RWPE2 (cell line): Measurements from ENCODE around the gene COL27A1.
A peak's percentile ranks its signal among the peaks of the same experiment; 100 is the strongest.

ENCODE experiments used
- ATAC-seq: fragments of 200-7000 bp; cut with Tn5 transposase; 3 replicates; pipeline ENCODE4 v1.9.1; 2021; ENCODE audit warnings: low read depth
- DNase-seq: peaks from one replicate; pipeline ENCODE4 v3.0.0-alpha.2; 2020; ENCODE audit warnings: low spot score
- H3K27ac ChIP-seq: fragments of 450-650 bp; 2 replicates; pipeline ENCODE4 v1.5.1; 2017; ENCODE audit warnings: mild to moderate bottlenecking; ENCODE audit not compliant: poor library complexity, severe bottlenecking
- H3K27me3 ChIP-seq: fragments of 250-450 bp; sonication (Bioruptor Pico); 2 replicates; pipeline ENCODE4 v1.5.1; 2021; ENCODE audit warnings: mild to moderate bottlenecking, moderate library complexity; ENCODE audit not compliant: insufficient read depth, poor library complexity, severe bottlenecking
- H3K36me3 ChIP-seq: fragments of 250-450 bp; sonication (Bioruptor Pico); 2 replicates; pipeline ENCODE4 v1.5.1; 2020; ENCODE audit warnings: low read depth, mild to moderate bottlenecking, moderate library complexity
- H3K4me1 ChIP-seq: fragments of 250-450 bp; sonication (Bioruptor Pico); 2 replicates; pipeline ENCODE4 v1.5.1; 2021; ENCODE audit warnings: mild to moderate bottlenecking, moderate library complexity; ENCODE audit not compliant: insufficient read depth, poor library complexity, severe bottlenecking
- H3K4me3 ChIP-seq: fragments of 250-450 bp; sonication (Bioruptor Pico); 2 replicates; pipeline ENCODE4 v1.5.1; 2021; ENCODE audit warnings: mild to moderate bottlenecking, moderate library complexity; ENCODE audit not compliant: severe bottlenecking
- H3K9me3 ChIP-seq: fragments of 250-450 bp; sonication (Bioruptor Pico); 2 replicates; pipeline ENCODE4 v1.5.1; 2021; ENCODE audit warnings: mild to moderate bottlenecking, moderate library complexity; ENCODE audit not compliant: severe bottlenecking
- TF ChIP-seq, protein P1 (sequence below): fragments of 450-650 bp; IDR thresholded peaks from one replicate; pipeline ENCODE4 v1.5.1; 2017; ENCODE audit warnings: mild to moderate bottlenecking, moderate library complexity; ENCODE audit not compliant: poor library complexity, severe bottlenecking

COL27A1 gene

DNA sequence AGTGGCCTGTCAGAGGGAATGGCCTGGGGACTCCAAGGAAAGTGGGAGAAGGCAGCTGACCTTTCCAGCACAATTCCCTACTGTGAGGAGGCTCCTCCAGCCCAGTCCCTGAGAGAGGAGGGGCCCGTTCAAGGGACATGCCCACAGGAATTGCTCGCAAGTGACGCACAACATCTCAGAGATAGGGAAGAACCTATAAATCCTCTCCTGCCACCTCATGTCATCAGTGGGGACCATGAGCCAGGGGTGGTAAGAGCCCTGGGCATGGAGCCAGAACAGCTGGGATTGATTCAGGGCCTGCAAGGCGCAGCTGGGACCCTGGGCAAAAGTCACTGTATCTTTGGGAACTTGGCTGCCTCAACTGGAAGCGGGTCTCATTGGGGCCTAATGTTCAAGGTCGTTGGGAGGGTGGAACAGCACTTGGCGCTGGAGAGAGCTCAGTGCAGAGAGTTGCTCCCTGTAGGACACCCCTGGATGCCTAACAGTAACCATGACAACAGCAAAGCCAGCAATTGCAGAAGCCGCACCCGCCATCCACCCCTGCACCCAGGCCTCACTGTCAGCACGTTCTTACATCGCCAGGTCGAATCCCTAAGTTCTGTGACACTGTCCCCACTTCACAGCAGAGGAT lies 126.3 kb downstream of the COL27A1 start:
- TF ChIP-seq, protein P1, sequence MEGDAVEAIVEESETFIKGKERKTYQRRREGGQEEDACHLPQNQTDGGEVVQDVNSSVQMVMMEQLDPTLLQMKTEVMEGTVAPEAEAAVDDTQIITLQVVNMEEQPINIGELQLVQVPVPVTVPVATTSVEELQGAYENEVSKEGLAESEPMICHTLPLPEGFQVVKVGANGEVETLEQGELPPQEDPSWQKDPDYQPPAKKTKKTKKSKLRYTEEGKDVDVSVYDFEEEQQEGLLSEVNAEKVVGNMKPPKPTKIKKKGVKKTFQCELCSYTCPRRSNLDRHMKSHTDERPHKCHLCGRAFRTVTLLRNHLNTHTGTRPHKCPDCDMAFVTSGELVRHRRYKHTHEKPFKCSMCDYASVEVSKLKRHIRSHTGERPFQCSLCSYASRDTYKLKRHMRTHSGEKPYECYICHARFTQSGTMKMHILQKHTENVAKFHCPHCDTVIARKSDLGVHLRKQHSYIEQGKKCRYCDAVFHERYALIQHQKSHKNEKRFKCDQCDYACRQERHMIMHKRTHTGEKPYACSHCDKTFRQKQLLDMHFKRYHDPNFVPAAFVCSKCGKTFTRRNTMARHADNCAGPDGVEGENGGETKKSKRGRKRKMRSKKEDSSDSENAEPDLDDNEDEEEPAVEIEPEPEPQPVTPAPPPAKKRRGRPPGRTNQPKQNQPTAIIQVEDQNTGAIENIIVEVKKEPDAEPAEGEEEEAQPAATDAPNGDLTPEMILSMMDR, result no peak
- H3K27me3 ChIP-seq, result no peaks in the 10 kb centered on the region
- H3K36me3 ChIP-seq, result no peaks in the 10 kb centered on the region
- DNase-seq (peak; percentile 30), ATAC-seq (no peak)
- H3K4me3 ChIP-seq, result no peak overlapping the region
- peaks cover 53% of the 10 kb centered on the region for H3K4me1 ChIP-seq
- H3K27ac ChIP-seq, result no peak overlapping the region
- H3K9me3 ChIP-seq, result no peaks in the 10 kb centered on the region

DNA sequence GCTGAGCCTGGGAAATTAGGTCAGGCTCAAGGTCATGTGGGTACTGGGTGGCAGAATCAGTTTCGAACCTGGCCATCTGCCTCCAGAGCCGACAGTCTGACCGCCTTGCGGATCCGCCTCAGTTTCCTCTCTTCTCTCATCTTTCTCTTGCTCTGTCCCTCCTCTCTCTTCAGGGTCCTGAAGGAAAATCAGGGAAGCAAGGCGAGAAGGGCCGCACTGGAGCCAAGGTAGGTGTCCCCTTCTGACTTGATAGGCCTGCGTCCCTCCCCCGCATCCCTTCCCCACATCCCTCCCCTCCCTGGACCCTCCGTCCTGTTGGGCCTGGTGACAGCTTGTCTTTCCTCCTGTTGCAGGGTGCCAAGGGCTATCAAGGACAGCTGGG lies 126.8 kb downstream of the COL27A1 start:
- H3K9me3 ChIP-seq, result no peaks in the 10 kb centered on the region
- TF ChIP-seq, protein P1, result no peak
- no peaks in the 10 kb centered on the region for H3K27me3 ChIP-seq
- DNase-seq (peak; percentile 31), ATAC-seq (no peak)
- H3K4me3 ChIP-seq, result no peak overlapping the region
- H3K4me1 ChIP-seq, result peaks cover 48% of the 10 kb centered on the region
- H3K27ac ChIP-seq, result peak overlapping the region; percentile 35
- H3K36me3 ChIP-seq, result no peaks in the 10 kb centered on the region

DNA sequence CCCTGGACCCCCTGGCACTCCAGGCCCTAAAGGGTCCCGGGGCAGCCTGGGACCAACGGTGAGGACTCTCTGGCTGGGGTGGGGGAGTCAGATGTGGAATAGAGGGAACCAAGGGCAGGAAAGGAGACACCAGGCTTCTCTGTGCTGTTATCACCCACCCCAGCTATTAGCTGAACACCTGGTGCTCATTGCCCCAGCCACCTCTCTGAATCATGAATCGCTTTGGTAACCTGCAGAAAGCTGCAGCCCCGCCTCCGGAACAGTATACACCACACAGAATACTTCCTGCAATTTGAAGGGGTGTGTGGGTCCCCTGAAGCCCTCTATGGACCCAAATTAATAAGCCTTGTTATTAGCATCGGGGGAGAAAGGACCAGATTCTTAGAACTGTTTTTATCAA lies 127.2 kb downstream of the COL27A1 start:
- ATAC-seq (peak; percentile 41; the same call in 2 of the 3 replicates), DNase-seq (peak; percentile 19)
- Histone ChIP-seq H3K27me3 (no peaks in the 10 kb centered on the region), H3K36me3 (no peaks in the 10 kb centered on the region), H3K4me3 (no peak overlapping the region), H3K27ac (peak overlapping the region; percentile 35), H3K9me3 (no peaks in the 10 kb centered on the region), H3K4me1 (peaks cover 44% of the 10 kb centered on the region)
- TF ChIP-seq, protein P1, result no peak

DNA sequence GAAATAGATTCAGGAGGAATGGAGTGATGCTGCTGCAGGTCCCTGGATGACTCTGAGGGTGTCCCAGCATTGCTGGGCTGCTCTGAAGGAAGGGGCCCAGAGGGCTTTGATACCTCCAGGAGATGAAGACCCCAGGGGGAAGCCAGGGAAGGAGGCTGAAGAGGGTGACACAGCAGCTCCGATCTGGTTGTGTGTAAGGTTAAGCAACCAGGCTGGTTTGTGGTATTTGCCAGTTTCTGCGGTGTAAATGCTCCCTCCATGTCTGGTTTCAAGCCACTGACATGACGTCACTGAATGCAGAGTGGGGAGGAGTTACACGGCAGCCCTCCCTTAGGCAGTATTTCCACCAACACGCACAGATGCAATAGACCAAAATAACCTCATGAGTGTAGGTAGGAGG lies 127.6 kb downstream of the COL27A1 start:
- Histone ChIP-seq H3K4me1 (peaks cover 41% of the 10 kb centered on the region), H3K4me3 (no peak overlapping the region), H3K9me3 (no peaks in the 10 kb centered on the region), H3K36me3 (no peaks in the 10 kb centered on the region), H3K27ac (peak overlapping the region; percentile 35), H3K27me3 (no peaks in the 10 kb centered on the region)
- peak; percentile 32 for DNase-seq
- TF ChIP-seq, protein P1, result no peak
- peak; percentile 36 for ATAC-seq

DNA sequence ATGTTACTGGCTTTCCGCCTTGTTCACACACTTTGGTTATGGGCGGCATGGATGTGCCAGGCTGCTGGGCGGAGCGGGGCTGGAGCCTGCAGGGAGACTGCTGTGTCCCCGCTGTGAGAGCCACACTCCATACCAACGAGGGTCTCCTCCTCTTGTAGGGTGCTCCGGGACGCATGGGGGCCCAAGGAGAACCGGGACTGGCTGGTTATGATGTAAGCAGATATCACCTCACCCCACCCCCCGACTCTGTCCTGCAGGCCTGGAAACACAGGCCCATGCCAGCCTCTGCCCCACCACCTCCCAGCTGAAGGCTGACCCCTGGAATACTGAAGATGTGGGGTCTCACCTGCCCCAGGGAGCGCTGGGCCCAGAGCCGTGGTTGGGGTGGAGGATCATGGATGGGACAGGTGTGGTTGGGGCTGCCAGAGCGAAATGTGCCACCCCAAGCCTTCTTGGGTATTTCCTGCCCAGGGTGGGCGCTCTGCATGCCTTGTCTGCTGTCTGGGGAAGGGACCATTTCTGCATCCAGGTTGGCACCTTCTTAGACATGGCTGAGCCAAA lies 128.3 kb downstream of the COL27A1 start:
- ATAC-seq (no peak), DNase-seq (peak; percentile 47)
- Histone ChIP-seq H3K27me3 (no peaks in the 10 kb centered on the region), H3K9me3 (no peaks in the 10 kb centered on the region), H3K36me3 (no peaks in the 10 kb centered on the region), H3K4me3 (no peak overlapping the region), H3K27ac (peak overlapping the region; percentile 35), H3K4me1 (peaks cover 43% of the 10 kb centered on the region)
- TF ChIP-seq, protein P1, result no peak
